NCI-H1436 (cell line): ENCODE measurements around the gene FHL3.

ENCODE experiments used
- DNase-seq: peaks from one replicate; lab custom pipeline; 2025; lab: John Stamatoyannopoulos, UW

Gene FHL3, protein sequence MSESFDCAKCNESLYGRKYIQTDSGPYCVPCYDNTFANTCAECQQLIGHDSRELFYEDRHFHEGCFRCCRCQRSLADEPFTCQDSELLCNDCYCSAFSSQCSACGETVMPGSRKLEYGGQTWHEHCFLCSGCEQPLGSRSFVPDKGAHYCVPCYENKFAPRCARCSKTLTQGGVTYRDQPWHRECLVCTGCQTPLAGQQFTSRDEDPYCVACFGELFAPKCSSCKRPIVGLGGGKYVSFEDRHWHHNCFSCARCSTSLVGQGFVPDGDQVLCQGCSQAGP

GRCh38 chr1:38005195-38006007, at the start of gene FHL3:
FHL3 (minus strand) TSS chr1:38005514; CDS start chr1:37999412, 6,102 bp downstream.
- DNase-seq, result peak; percentile 28

GRCh38 chr1:38053416-38054091, 48.2 kb upstream of the FHL3 start:
- DNase-seq, result no peak

- no peak for DNase-seq
Observed at GRCh38 chr1:38052750-38053415, 47.6 kb upstream of the FHL3 start.

- DNase-seq, result no peak
Observed at GRCh38 chr1:38051079-38051543, 45.8 kb upstream of the FHL3 start.

DNA sequence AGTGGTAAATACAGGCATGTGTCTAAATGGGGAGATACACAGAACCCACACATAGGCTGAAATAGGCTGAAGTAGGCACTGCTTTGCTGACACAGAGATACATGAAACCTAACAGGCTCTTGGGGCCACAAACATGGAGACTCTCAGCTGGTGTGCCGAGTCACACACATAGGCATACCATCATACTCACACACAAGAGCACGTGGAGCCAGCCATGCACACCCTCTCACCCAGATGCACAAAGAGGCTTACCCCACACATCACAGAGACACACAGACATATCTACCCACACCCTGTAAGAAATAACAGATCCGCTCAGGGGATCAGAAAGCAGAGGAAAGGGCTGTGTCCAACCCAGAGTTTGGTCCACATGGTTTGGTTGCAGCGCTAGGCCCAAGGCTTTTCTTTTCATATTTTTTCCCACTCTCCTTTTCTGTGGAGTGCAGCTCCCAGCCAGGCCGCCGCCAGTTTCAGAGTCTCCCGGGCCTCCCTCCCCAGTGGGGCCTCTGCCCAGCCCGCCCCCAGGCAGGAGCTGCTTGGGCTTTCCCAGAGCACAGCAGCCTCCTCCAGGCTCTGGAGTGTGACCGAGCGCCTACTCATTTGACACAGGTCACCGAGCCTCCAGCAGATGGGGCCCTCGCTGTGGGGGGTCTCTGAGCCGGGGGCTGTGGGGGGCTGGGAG, 45.2 kb upstream of the FHL3 start:
- no peak for DNase-seq

DNA sequence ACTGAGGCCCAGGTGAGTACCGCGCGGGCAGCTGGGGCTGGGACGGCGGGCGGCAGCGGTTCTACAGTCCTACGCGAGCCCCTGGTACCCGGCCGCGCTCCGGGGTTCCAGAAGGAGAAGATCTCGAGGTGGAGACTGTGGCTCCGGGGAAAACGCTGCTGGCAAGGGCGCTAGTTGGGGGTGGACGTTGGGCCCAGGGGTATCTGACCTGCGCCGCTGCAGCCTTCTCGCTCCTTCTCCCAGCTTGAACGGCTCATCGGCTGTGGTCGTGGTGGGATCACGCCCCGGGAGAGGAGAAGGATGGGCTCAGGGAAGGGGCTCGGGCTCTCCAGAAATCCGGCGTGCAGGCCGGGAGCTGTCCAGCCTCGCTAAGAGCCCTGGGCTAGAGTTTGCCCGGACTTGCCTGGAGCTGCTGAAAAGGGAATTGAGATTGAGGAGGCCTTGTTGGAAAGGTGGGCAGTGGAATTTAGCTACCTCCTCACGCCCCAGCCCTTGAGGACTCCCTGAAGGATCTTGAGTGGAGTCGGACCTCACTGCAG, 42.4 kb upstream of the FHL3 start:
- no peak for DNase-seq

GRCh38 chr1:38046884-38047602, 41.7 kb upstream of the FHL3 start:
- peak; percentile 81 for DNase-seq

DNA sequence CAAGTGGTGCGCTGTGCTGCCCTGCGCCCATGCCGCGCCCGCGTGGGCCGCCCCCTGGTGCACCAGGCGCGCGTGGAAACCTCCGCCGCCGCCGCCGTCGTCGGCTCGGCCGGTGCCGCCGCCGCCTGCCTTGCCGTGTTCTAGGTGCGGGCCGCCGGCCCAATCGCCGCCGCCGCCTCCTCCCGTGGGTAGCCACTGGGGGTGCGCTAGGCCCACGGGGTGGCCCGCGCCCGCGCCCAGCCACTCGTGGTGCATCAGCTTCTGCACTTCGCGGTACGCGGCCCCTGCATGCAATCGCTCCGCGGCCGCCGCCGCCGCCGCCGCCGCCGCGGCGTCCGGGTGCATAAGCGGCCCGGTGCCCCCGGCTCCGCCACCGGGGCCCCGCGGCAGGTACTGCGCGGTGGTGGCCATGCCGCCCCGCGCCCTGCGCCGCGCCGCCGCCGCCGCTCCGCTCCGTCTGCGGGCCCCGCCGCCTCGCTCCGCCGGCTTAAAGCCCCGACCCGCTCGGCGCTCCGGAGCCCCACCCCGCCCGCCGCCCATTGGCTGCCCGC, 41.1 kb upstream of the FHL3 start, which contains the start of gene POU3F1:
Gene POU3F1 (minus strand): TSS at position 461 of the 551 bp plus-strand sequence. CDS start 50 bp downstream, at position 411.
- no peak for DNase-seq

GRCh38 chr1:38045401-38046332, 40.4 kb upstream of the FHL3 start:
- no peak for DNase-seq

GRCh38 chr1:38044221-38045215, 39.2 kb upstream of the FHL3 start:
- no peak for DNase-seq

GRCh38 chr1:38043036-38043747, 37.9 kb upstream of the FHL3 start:
- no peak for DNase-seq

DNA sequence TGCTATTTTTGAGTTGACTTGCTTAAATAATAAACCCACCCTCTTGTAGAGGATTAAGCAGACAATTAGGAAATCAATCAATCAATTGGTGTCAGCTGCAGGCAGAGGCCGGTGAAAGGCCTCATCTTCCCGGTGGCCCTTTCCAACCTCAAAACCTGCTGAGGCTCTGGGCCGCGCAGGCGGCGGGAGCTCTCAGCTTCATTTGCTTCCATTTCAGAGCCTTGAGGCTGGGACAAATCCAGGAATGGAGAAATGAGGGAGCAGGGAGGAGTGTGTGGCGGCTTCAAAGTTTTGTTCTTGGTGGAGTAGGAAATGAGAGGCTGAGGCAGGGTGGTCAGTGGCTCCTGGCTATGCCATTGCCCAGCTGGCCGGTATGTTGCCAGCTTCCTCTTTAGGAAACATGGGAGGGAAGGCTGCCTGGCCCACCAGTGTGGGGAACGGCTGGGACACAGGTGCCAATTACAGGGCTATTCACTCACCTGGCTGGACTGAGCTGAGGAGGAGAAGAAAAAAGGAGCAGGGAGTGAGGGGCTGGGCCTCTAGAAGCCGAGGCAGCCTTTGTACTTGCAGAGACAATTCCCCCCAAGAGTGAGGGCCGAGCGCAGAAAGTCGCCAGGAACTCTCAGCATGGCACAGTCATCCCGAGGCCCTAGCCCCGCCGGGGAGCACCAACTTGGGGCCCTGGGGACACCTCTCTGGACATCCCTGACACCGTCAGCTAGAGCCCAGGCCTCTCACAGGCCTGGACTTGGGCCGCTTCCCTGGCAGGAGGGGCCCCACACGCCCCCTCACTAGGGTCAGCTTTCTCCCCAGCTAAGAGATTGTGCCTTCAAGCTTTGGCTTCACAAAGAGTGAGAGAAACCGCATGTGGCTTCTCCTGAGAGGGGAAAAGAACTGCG, 36.9 kb upstream of the FHL3 start:
- no peak for DNase-seq

DNA sequence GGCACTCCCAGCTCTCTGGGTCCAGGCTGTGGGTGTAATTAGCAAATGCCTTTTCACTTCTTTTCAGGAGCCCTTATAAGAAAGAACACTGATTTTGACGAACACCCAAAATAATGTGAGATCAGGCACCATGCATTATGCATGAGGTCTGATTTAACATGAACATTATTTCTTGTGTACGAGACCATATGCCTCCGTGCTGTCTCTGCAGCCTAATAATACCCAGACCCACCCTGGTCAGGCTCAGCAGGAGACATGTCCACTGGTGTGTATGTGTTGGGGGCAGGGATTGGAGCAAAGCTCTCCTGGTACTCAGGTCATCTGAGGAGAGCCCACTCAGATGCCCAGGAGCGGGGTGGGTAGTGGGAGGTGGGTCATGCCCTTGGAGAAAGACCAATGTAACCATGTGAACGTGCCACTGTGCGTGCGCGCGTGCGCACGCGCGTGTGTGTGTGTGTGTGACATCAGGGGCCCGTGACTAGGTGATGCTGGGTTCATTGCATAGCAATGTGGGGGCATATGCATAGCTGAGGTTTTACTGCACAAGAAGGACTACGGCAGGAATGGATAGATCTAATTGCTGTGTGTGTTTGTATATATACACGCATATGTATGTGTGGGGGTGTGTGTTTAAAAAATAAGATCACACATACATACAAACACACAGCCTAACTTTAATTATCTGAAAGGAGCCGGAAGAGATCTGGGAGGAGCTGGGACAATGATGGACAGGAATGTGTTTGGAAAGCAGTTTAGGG, 34.2 kb upstream of the FHL3 start:
- DNase-seq, result no peak

DNA sequence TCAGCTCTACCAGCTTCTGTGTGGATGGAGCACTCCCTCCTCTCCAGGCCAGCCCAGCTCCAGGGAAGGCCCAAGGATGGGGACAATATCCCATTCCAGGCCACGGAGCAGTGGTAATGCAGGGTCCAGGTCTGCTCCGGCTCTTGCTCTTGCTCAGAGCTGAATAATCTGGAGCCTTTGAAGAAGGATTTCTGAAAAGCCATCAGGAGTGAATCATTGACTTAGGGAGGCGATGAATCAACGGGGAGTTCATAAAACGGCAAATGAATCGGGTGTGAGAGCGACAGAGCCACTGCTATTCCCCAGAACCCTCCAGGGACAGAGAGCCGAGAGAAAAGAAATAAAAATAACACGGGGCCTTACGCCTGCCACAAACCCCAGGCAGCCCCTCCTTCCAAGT, 33.5 kb upstream of the FHL3 start:
- no peak for DNase-seq

DNA sequence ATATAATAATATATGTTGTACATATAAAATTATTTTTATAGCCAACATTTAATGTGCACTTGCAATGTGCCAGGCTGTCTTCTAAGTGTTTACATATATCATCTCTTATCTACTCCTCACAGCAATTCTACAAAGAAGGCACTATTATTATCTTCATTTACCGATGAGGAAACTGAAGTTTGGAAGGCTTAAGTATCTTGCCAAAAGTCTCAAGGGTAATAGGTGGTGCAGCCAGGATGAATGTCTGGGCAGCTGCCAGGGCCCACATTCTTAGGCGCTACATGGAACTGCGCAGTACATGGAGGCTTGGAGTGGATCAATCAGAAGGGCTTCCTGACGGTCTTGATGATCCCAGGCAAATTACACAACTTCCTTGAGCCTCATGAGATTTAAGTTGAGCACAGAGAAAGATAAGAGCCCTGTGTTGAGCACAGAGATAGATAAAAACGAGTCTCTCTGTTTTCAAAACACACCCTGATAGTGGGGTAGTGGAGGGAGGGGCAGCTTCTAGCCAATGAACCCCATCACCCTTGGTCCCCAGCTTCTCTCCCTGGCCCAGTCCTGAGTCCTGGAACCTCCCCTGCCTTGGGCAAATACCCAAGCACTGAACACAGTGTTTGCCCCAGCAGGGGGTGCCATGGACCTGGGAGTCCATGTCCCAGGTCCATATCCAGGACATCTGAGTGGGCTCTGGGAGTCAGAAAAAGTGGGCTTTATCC, 32.1 kb upstream of the FHL3 start:
- DNase-seq, result no peak
